ENCODE data around the gene CRABP1.

Gene CRABP1

GRCh38 chr15:78362716-78363380 lies 22.7 kb downstream of the CRABP1 start:
- no peak overlapping the region for H3K27ac ChIP-seq (ENCODE audit: extremely low read depth, low read depth, low read length)
- H3K36me3 ChIP-seq (ENCODE audit: control insufficient read depth in 2 of 2, insufficient read depth in 1 of 2, low read length in 2 of 2), result no peaks in the 10 kb centered on the region
- H3K4me1 ChIP-seq (ENCODE audit: control insufficient read depth, insufficient read depth, low read length), result no peaks in the 10 kb centered on the region
- H3K4me3 ChIP-seq (ENCODE audit: low read depth, low read length), result no peak overlapping the region
- TF ChIP-seq REST (tag by site-specific recombination; IDR thresholded peaks at IDR 0.05) (peak; percentile 78), GLI2 (tag by site-specific recombination; IDR thresholded peaks at IDR 0.05; ENCODE audit: borderline replicate concordance, low read depth) (no peak)
- ChIA-PET CTCF (no interaction called here), POLR2A (no interaction called here)
- no peaks in the 10 kb centered on the region for H3K9me3 ChIP-seq (ENCODE audit: control insufficient read depth, insufficient read depth, low read depth, low read length)

- Histone ChIP-seq H3K36me3 (ENCODE audit: control insufficient read depth in 2 of 2, insufficient read depth in 1 of 2, low read length in 2 of 2) (no peaks in the 10 kb centered on the region), H3K27ac (ENCODE audit: extremely low read depth, low read depth, low read length) (no peak overlapping the region), H3K4me1 (ENCODE audit: control insufficient read depth, insufficient read depth, low read length) (no peaks in the 10 kb centered on the region), H3K4me3 (ENCODE audit: low read depth, low read length) (no peak overlapping the region), H3K9me3 (ENCODE audit: control insufficient read depth, insufficient read depth, low read depth, low read length) (no peaks in the 10 kb centered on the region)
- CTCF ChIA-PET, result no interaction called here
- POLR2A ChIA-PET, result no interaction called here
- 0 out of 2 replicates have a peak, but pooled peaks have one; percentile 9 for TF ChIP-seq REST (tag by site-specific recombination; IDR thresholded peaks at IDR 0.05)
- no peak for TF ChIP-seq ZNF639 (tag by site-specific recombination; IDR thresholded peaks at IDR 0.05)
These were observed 23.2 kb downstream of the CRABP1 start for GRCh38 chr15:78363381-78363734.

GRCh38 chr15:78364233-78364632 lies 24.1 kb downstream of the CRABP1 start:
- H3K4me1 ChIP-seq (ENCODE audit: control insufficient read depth, insufficient read depth, low read length), result no peaks in the 10 kb centered on the region
- TF ChIP-seq ZNF692 (tag by site-specific recombination; IDR thresholded peaks at IDR 0.05) (no peak), ZIC2 (tag by site-specific recombination; IDR thresholded peaks at IDR 0.05) (peak; percentile 65), ZNF16 (tag by site-specific recombination; IDR thresholded peaks at IDR 0.05; ENCODE audit: low read depth) (no peak), ZNF132 (tag by site-specific recombination; IDR thresholded peaks at IDR 0.05; ENCODE audit: borderline replicate concordance) (no peak), INSM2 (tag by site-specific recombination; IDR thresholded peaks at IDR 0.05) (no peak), ZNF433 (tag by site-specific recombination; IDR thresholded peaks at IDR 0.05; ENCODE audit: low read depth) (no peak), IKZF3 (tag by site-specific recombination; IDR thresholded peaks at IDR 0.05) (no peak)
- H3K4me3 ChIP-seq (ENCODE audit: low read depth, low read length), result no peak overlapping the region
- POLR2A ChIA-PET, result no interaction called here
- H3K27ac ChIP-seq (ENCODE audit: extremely low read depth, low read depth, low read length), result no peak overlapping the region
- no peaks in the 10 kb centered on the region for H3K9me3 ChIP-seq (ENCODE audit: control insufficient read depth, insufficient read depth, low read depth, low read length)
- no peaks in the 10 kb centered on the region for H3K36me3 ChIP-seq (ENCODE audit: control insufficient read depth in 2 of 2, insufficient read depth in 1 of 2, low read length in 2 of 2)
- CTCF ChIA-PET, result no interaction called here

Data from HEK293 (cell line).